Ascending aorta (tissue), 2 donors: Measurements from ENCODE around the gene YAE1. TPM values are rescaled to one million over a fixed set of nuclear protein-coding genes. Genes with fewer than 3 reads are reported as not detected.

Experiments used
- DNase-seq, 2 donors: peaks; one replicate each; pipeline ENCODE4 v3.0.0-alpha.2; 2019; ENCODE audit warnings: low spot score in 2 of 2
- H3K27ac ChIP-seq, 2 donors: fragments of 200-600 bp; sonication (generic); one replicate each; pipeline ENCODE4 v1.5.1; 2016 to 2017; ENCODE audit warnings: mild to moderate bottlenecking in 1 of 2
- H3K27me3 ChIP-seq: fragments of 200-600 bp; sonication (generic); one replicate; pipeline ENCODE4 v1.5.1; 2017
- H3K36me3 ChIP-seq, 2 donors: fragments of 200-600 bp; sonication (generic); one replicate each; pipeline ENCODE4 v1.5.1; 2016
- H3K4me1 ChIP-seq, 2 donors: fragments of 200-600 bp; sonication (generic); one replicate each; pipeline ENCODE4 v1.5.1; 2016 to 2017; ENCODE audit warnings: mild to moderate bottlenecking in 1 of 2
- H3K4me3 ChIP-seq, 2 donors: fragments of 200-600 bp; sonication (generic); one replicate each; pipeline ENCODE4 v1.5.1; 2016 to 2017; ENCODE audit warnings: mild to moderate bottlenecking in 1 of 2
- H3K9me3 ChIP-seq, 2 donors: fragments of 200-600 bp; sonication (generic); one replicate each; pipeline ENCODE4 v1.5.1; 2016
- intact Hi-C: fragments of 100-400 bp; cut with DNase I; formaldehyde crosslinking; loops from one replicate; pipeline ENCODE4 v1.15.1; 2023
- total RNA-seq: library from RNA; depleted of rRNA; stranded (reverse); fragments of >200 nt; gene quantifications from one replicate; pipeline ENCODE4 v1.1.0, GENCODE V29; 2016
- TF ChIP-seq, protein P1 (sequence below), 3 experiments: fragments of 200-600 bp in 2 of 3; fragments of 450-650 bp in 1 of 3; sonication (generic) in 2 of 3; IDR thresholded peaks; one replicate each; pipeline ENCODE4 v1.5.1; 2016 to 2019; ENCODE audit warnings: antibody characterized with exemption in 3 of 3, mild to moderate bottlenecking in 1 of 3, moderate library complexity in 1 of 3

YAE1 gene
- 3.3 TPM for total RNA-seq

DNA sequence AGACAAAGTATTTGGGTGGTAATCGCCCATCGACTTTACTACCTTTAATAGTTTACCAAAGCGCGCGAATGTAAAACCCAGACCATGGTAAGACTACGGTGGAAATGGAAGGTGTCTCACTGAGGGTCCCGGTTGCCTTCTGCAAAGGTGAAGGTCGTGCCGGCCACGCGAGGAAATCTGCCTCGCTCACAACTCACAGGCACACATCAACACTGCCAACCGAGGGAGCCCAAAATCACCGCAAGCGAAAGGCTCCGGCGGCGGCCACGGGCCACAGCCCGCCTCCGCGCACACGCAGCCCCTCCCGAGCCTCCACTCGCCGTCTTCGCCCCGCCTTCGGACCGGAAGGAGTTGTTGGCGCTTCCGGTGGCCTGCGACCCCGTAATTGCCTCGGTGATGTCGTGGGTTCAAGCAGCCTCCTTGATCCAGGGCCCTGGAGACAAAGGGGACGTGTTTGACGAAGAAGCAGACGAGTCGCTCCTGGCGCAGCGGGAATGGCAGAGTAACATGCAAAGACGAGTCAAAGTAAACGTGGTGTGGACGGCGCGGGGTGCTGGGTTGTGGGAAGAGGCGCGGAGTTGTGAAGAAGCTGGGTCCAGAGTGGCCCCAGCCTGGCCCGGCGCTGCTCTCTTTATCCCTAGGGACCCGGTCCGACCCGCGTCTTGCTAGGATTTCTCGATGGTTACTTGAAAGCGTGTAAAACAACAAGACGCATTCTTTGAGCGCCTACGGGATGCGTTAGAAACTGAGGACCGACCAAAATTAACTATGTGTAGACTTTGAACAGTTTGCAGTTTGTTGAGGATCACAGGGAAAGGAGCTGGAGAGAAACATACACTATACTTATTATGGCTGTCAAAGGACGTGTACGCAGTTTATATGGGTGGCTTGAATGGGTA lies at the start of gene YAE1:
Gene YAE1 (plus strand): TSS at position 382 of the 899 bp plus-strand sequence. CDS start 15 bp downstream, at position 397.
- TF ChIP-seq, protein P1, sequence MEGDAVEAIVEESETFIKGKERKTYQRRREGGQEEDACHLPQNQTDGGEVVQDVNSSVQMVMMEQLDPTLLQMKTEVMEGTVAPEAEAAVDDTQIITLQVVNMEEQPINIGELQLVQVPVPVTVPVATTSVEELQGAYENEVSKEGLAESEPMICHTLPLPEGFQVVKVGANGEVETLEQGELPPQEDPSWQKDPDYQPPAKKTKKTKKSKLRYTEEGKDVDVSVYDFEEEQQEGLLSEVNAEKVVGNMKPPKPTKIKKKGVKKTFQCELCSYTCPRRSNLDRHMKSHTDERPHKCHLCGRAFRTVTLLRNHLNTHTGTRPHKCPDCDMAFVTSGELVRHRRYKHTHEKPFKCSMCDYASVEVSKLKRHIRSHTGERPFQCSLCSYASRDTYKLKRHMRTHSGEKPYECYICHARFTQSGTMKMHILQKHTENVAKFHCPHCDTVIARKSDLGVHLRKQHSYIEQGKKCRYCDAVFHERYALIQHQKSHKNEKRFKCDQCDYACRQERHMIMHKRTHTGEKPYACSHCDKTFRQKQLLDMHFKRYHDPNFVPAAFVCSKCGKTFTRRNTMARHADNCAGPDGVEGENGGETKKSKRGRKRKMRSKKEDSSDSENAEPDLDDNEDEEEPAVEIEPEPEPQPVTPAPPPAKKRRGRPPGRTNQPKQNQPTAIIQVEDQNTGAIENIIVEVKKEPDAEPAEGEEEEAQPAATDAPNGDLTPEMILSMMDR (IDR thresholded peaks at IDR 0.05): no peak
- Histone ChIP-seq H3K27me3 (no peaks in the 10 kb centered on the region), H3K27ac (peak within 1 kb of the TSS; percentile 62 to 72), H3K4me1 (peaks cover 0 to 4% of the 10 kb centered on the region in 2 donors), H3K9me3 (no peaks in the 10 kb centered on the region), H3K36me3 (peaks cover 0 to 9% of the 10 kb centered on the region in 2 donors), H3K4me3 (peak within 1 kb of the TSS; percentile 74 to 87)
- DNase-seq: peak; percentile 25 to 88
- intact Hi-C loops: loop anchor here (5.0 kb wide), 1 partner anchor 166 kb away; no protein-coding TSS in a partner anchor

- Histone ChIP-seq H3K27ac (no peak overlapping the region), H3K27me3 (no peaks in the 10 kb centered on the region), H3K4me1 (no peaks in the 10 kb centered on the region), H3K9me3 (no peaks in the 10 kb centered on the region), H3K4me3 (no peak overlapping the region), H3K36me3 (no peaks in the 10 kb centered on the region)
- intact Hi-C loops: loop anchor here (5.0 kb wide), 2 partner anchors 584 to 1114 kb away; no protein-coding TSS in a partner anchor
- TF ChIP-seq, protein P1 (IDR thresholded peaks at IDR 0.05): no peak
- DNase-seq: no peak
Measured at GRCh38 chr7:39516498-39516897, 49.7 kb upstream of the YAE1 start.

GRCh38 chr7:39517240-39517639 lies 49.0 kb upstream of the YAE1 start:
- Histone ChIP-seq H3K27ac (no peak overlapping the region), H3K4me1 (no peaks in the 10 kb centered on the region), H3K4me3 (no peak overlapping the region), H3K9me3 (no peaks in the 10 kb centered on the region), H3K27me3 (no peaks in the 10 kb centered on the region), H3K36me3 (no peaks in the 10 kb centered on the region)
- TF ChIP-seq, protein P1 (IDR thresholded peaks at IDR 0.05): no peak
- no peak for DNase-seq
- intact Hi-C loops: loop anchor here (5.0 kb wide), 2 partner anchors 585 to 1115 kb away; no protein-coding TSS in a partner anchor

DNA sequence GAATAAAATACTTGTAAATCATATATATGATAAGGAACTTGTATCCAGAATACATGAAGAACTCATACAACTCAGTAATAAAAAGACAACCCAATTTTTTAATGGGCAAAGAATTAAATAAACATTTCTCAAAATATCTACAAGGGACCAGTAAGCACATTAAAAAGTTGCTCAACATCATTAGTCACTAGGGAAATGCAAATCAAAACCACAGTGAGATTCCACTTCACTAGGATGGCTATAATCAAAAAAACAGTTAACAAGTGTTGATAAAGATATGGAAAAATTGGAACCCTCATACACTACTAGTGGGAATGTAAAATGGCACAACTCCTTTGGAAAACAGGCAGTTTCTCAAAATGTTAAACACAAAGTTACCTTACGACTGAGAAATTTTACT lies 40.3 kb upstream of the YAE1 start:
- no peak for DNase-seq
- no peaks in the 10 kb centered on the region for H3K4me1 ChIP-seq
- no peak overlapping the region for H3K27ac ChIP-seq
- H3K27me3 ChIP-seq: no peaks in the 10 kb centered on the region
- intact Hi-C loops: no loop called here
- no peaks in the 10 kb centered on the region for H3K9me3 ChIP-seq
- no peak overlapping the region for H3K4me3 ChIP-seq
- no peaks in the 10 kb centered on the region for H3K36me3 ChIP-seq
- TF ChIP-seq, protein P1 (IDR thresholded peaks at IDR 0.05): no peak

GRCh38 chr7:39526666-39527065 lies 39.5 kb upstream of the YAE1 start:
- DNase-seq: no peak
- Histone ChIP-seq H3K9me3 (no peaks in the 10 kb centered on the region), H3K4me3 (no peak overlapping the region), H3K36me3 (no peaks in the 10 kb centered on the region), H3K27me3 (no peaks in the 10 kb centered on the region), H3K27ac (no peak overlapping the region), H3K4me1 (no peaks in the 10 kb centered on the region)
- TF ChIP-seq, protein P1 (IDR thresholded peaks at IDR 0.05): no peak
- intact Hi-C loops: no loop called here
